ENCODE data around the gene LAMB3.

DNA sequence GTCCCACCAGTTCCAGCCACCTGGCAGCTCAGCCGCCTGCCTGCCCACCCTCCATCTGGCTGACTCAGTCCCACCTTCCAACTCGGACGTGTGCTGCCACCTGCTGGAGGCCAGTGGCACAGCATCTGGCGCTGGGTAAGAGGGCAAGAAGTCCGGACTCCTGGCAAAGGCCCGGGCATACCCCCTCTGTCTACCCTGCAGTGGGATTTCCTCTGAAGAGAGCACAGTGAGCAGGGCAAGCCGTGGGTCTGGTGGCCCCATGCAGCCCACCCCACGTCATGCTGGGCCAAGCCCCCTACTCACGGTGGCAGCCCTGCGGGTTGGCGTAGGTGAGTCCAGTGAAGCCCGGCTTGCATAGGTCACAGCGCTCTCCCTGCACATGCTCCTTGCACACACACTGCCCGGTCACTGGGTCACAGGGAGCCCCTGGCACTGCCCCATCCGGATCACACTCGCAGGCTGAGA lies 24.5 kb downstream of the LAMB3 start:
- TF ChIP-seq, protein P1, sequence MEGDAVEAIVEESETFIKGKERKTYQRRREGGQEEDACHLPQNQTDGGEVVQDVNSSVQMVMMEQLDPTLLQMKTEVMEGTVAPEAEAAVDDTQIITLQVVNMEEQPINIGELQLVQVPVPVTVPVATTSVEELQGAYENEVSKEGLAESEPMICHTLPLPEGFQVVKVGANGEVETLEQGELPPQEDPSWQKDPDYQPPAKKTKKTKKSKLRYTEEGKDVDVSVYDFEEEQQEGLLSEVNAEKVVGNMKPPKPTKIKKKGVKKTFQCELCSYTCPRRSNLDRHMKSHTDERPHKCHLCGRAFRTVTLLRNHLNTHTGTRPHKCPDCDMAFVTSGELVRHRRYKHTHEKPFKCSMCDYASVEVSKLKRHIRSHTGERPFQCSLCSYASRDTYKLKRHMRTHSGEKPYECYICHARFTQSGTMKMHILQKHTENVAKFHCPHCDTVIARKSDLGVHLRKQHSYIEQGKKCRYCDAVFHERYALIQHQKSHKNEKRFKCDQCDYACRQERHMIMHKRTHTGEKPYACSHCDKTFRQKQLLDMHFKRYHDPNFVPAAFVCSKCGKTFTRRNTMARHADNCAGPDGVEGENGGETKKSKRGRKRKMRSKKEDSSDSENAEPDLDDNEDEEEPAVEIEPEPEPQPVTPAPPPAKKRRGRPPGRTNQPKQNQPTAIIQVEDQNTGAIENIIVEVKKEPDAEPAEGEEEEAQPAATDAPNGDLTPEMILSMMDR (conservative IDR thresholded peaks at IDR 0.05; ENCODE audit: low read depth, low read length) = peak; percentile 98
- TF ChIP-seq EZH2phosphoT487 (IDR thresholded peaks at IDR 0.05; ENCODE audit: borderline replicate concordance, low read length) (no peak), EZH2 (IDR thresholded peaks at IDR 0.05; ENCODE audit: low read length, unreplicated experiment) (no peak)

Measured in PC-3 (cell line).